ENCODE data around the gene TXNRD3.

- no peak for TF ChIP-seq CTCF (IDR thresholded peaks at IDR 0.05; ENCODE audit: low read length)
- no peak for TF ChIP-seq EZH2 (optimal IDR thresholded peaks at IDR 0.05; ENCODE audit: low read depth, low read length)
- no peak for TF ChIP-seq EZH2phosphoT487 (IDR thresholded peaks at IDR 0.05; ENCODE audit: low read length)
Observed at GRCh38 chr3:126578702-126579101, 76.2 kb downstream of the TXNRD3 start.
